HepG2 (cell line): ENCODE results near the gene SH3D21. TPM values are rescaled to one million over a fixed set of nuclear protein-coding genes. Genes with fewer than 3 reads are reported as not detected.

ENCODE experiments used
- ATF1 ChIP-seq: IDR thresholded peaks from 2 replicates; pipeline ENCODE4 v1.6.1; 2016; ENCODE audit warnings: mild to moderate bottlenecking, control low read depth
- EP300 ChIP-seq, 3 experiments: sonication (generic) in 1 of 3; formaldehyde crosslinking in 1 of 3; IDR thresholded peaks; 2 replicates each; pipeline versions ENCODE4 v1.5.1 to v1.6.1; 2011 to 2020; ENCODE audit warnings: low read depth in 2 of 3, low read length in 2 of 3, borderline replicate concordance in 1 of 3, improper control_type of control experiment in 1 of 3, mild to moderate bottlenecking in 1 of 3, missing genetic modification reagents in 1 of 3, moderate library complexity in 1 of 3
- GMEB2 ChIP-seq: IDR thresholded peaks from 2 replicates; pipeline ENCODE4 v1.6.1; 2016; ENCODE audit warnings: missing biosample characterization, missing genetic modification reagents, low read depth
- ISX ChIP-seq: sonication (generic); formaldehyde crosslinking; conservative IDR thresholded peaks from 2 replicates; pipeline ENCODE4 v1.5.0; 2020; ENCODE audit warnings: missing genetic modification reagents
- MTA1 ChIP-seq: sonication (generic); formaldehyde crosslinking; IDR thresholded peaks from 2 replicates; pipeline ENCODE4 v1.4.0; 2020; ENCODE audit warnings: missing genetic modification reagents, mild to moderate bottlenecking, borderline replicate concordance
- NCOA2 ChIP-seq: sonication (generic); formaldehyde crosslinking; IDR thresholded peaks from 2 replicates; pipeline ENCODE4 v1.8.0; 2022; ENCODE audit warnings: inconsistent platforms
- SMARCE1 ChIP-seq: fragments of 450-650 bp; IDR thresholded peaks from 2 replicates; pipeline ENCODE4 v1.6.1; 2017; ENCODE audit warnings: borderline replicate concordance
- SNAPC2 ChIP-seq: sonication (generic); formaldehyde crosslinking; IDR thresholded peaks from 2 replicates; pipeline ENCODE4 v1.8.1; 2022; ENCODE audit warnings: mild to moderate bottlenecking, missing genetic modification reagents
- ZBTB44 ChIP-seq: sonication (generic); formaldehyde crosslinking; IDR thresholded peaks from 2 replicates; pipeline ENCODE4 v1.4.0; 2020; ENCODE audit warnings: missing genetic modification reagents
- ZFP36L2 ChIP-seq: sonication (generic); formaldehyde crosslinking; IDR thresholded peaks from 2 replicates; pipeline ENCODE4 v1.4.0; 2020; ENCODE audit warnings: missing genetic modification reagents
- ZFYVE20 ChIP-seq: sonication (generic); formaldehyde crosslinking; IDR thresholded peaks from 2 replicates; pipeline ENCODE4 v1.8.0; 2023; ENCODE audit warnings: low read depth, mild to moderate bottlenecking, moderate library complexity, missing genetic modification reagents, borderline replicate concordance
- ZNF225 ChIP-seq: sonication (generic); formaldehyde crosslinking; IDR thresholded peaks from 2 replicates; pipeline ENCODE4 v1.4.0; 2020; ENCODE audit warnings: mild to moderate bottlenecking, missing genetic modification reagents
- ZNF446 ChIP-seq: sonication (generic); formaldehyde crosslinking; IDR thresholded peaks from 2 replicates; pipeline ENCODE4 v1.5.0; 2020; ENCODE audit warnings: mild to moderate bottlenecking, missing genetic modification reagents
- ZNF468 ChIP-seq: sonication (generic); formaldehyde crosslinking; IDR thresholded peaks from 2 replicates; pipeline ENCODE4 v1.8.0; 2022; ENCODE audit warnings: mild to moderate bottlenecking, moderate library complexity, missing genetic modification reagents
- ZNF644 ChIP-seq: IDR thresholded peaks from 2 replicates; pipeline ENCODE4 v1.6.1; 2016; ENCODE audit warnings: low read depth
- ZNF670 ChIP-seq: sonication (generic); formaldehyde crosslinking; IDR thresholded peaks from 2 replicates; pipeline ENCODE4 v1.8.0; 2022; ENCODE audit warnings: mild to moderate bottlenecking, missing genetic modification reagents, borderline replicate concordance
- ZNF746 ChIP-seq: sonication (generic); formaldehyde crosslinking; IDR thresholded peaks from 2 replicates; pipeline ENCODE4 v1.8.0; 2022; ENCODE audit warnings: mild to moderate bottlenecking, missing genetic modification reagents
- ZNF747 ChIP-seq: sonication (generic); formaldehyde crosslinking; IDR thresholded peaks from 2 replicates; pipeline ENCODE4 v1.8.1; 2023; ENCODE audit warnings: missing genetic modification reagents, mild to moderate bottlenecking, borderline replicate concordance
- polyA plus RNA-seq, 8 experiments: library from polyadenylated mRNA; depleted of rRNA in 3 of 8; stranded (reverse) in 7 of 8; unstranded in 1 of 8; fragments of >200 nt; fragmentation: Illumina TruSeq in 4 of 8; extraction: Trizol in 4 of 8; gene quantifications; 2 replicates each; pipeline versions ENCODE4 v1.2.1 to v1.2.3, GENCODE V29; 2011 to 2016; ENCODE audit warnings: low read depth in 4 of 8, missing spikeins in 1 of 8, mixed read lengths in 1 of 8; ENCODE audit not compliant: insufficient read depth in 1 of 8
- total RNA-seq, 5 experiments: library from RNA; depleted of rRNA; stranded (reverse); fragments of >200 nt; fragmentation: Illumina TruSeq; extraction: Trizol; gene quantifications; 2 replicates each; pipeline ENCODE4 v1.2.3, GENCODE V29; 2016; ENCODE audit warnings: low read depth in 1 of 5
- TF ChIP-seq, protein P1 (sequence below): sonication (generic); formaldehyde crosslinking; IDR thresholded peaks from 2 replicates; pipeline ENCODE4 v1.5.1; 2020; ENCODE audit warnings: mild to moderate bottlenecking, moderate library complexity, missing genetic modification reagents
- TF ChIP-seq, protein P2 (sequence below): sonication (generic); formaldehyde crosslinking; IDR thresholded peaks from 2 replicates; pipeline ENCODE4 v1.4.0; 2020; ENCODE audit warnings: missing genetic modification reagents
- TF ChIP-seq, protein P3 (sequence below): fragments of 450-650 bp; IDR thresholded peaks from 2 replicates; pipeline ENCODE4 v1.6.1; 2017; ENCODE audit warnings: mild to moderate bottlenecking

The SH3D21 gene
- total and polyA plus RNA-seq, 2 of the 13 experiments (the other 11 are each of a cell fraction or from before 2014, with no cell fraction given): 5.1 to 8.6 TPM

- TF ChIP-seq ZNF468 (no peak), ZNF746 (CRISPR knock-in tag) (no peak), MTA1 (CRISPR knock-in tag) (no peak; the same call in 1 of the 2 replicates), ZNF670 (CRISPR knock-in tag) (no peak), ZFP36L2 (no peak), ZBTB44 (CRISPR knock-in tag) (no peak), NCOA2 (no peak), SMARCE1 (no peak), SNAPC2 (CRISPR knock-in tag) (no peak), ZNF446 (no peak), ZFYVE20 (CRISPR knock-in tag) (no peak), ZNF225 (CRISPR knock-in tag) (no peak), EP300 (IDR thresholded peaks at IDR 0.05; ENCODE audit: low read depth in 2 of 2, low read length in 2 of 2) (no peak), EP300 (CRISPR knock-in tag; IDR thresholded peaks at IDR 0.05; ENCODE audit: borderline replicate concordance) (no peak), ZNF747 (CRISPR knock-in tag) (no peak), ZNF644 (CRISPR knock-in tag) (no peak), ISX (CRISPR knock-in tag) (no peak), ATF1 (CRISPR knock-in tag) (no peak), GMEB2 (CRISPR knock-in tag) (no peak)
- TF ChIP-seq, protein P1, sequence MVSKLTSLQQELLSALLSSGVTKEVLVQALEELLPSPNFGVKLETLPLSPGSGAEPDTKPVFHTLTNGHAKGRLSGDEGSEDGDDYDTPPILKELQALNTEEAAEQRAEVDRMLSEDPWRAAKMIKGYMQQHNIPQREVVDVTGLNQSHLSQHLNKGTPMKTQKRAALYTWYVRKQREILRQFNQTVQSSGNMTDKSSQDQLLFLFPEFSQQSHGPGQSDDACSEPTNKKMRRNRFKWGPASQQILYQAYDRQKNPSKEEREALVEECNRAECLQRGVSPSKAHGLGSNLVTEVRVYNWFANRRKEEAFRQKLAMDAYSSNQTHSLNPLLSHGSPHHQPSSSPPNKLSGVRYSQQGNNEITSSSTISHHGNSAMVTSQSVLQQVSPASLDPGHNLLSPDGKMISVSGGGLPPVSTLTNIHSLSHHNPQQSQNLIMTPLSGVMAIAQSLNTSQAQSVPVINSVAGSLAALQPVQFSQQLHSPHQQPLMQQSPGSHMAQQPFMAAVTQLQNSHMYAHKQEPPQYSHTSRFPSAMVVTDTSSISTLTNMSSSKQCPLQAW (CRISPR knock-in tag): no peak; the same call in 1 of the 2 replicates
- TF ChIP-seq, protein P2, sequence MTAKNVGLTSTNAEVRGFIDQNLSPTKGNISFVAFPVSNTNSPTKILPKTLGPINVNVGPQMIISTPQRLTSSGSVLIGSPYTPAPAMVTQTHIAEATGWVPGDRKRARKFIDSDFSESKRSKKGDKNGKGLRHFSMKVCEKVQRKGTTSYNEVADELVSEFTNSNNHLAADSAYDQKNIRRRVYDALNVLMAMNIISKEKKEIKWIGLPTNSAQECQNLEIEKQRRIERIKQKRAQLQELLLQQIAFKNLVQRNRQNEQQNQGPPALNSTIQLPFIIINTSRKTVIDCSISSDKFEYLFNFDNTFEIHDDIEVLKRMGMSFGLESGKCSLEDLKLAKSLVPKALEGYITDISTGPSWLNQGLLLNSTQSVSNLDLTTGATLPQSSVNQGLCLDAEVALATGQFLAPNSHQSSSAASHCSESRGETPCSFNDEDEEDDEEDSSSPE: no peak
- TF ChIP-seq, protein P3, sequence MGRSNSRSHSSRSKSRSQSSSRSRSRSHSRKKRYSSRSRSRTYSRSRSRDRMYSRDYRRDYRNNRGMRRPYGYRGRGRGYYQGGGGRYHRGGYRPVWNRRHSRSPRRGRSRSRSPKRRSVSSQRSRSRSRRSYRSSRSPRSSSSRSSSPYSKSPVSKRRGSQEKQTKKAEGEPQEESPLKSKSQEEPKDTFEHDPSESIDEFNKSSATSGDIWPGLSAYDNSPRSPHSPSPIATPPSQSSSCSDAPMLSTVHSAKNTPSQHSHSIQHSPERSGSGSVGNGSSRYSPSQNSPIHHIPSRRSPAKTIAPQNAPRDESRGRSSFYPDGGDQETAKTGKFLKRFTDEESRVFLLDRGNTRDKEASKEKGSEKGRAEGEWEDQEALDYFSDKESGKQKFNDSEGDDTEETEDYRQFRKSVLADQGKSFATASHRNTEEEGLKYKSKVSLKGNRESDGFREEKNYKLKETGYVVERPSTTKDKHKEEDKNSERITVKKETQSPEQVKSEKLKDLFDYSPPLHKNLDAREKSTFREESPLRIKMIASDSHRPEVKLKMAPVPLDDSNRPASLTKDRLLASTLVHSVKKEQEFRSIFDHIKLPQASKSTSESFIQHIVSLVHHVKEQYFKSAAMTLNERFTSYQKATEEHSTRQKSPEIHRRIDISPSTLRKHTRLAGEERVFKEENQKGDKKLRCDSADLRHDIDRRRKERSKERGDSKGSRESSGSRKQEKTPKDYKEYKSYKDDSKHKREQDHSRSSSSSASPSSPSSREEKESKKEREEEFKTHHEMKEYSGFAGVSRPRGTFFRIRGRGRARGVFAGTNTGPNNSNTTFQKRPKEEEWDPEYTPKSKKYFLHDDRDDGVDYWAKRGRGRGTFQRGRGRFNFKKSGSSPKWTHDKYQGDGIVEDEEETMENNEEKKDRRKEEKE: no peak
Observed at GRCh38 chr1:36324353-36324703, 18.2 kb downstream of the SH3D21 start (continued).
